ENCODE results near the gene SLC22A15. TPM values are rescaled to one million over a fixed set of nuclear protein-coding genes. Genes with fewer than 3 reads are reported as not detected.
"Not testable (repeated sequence)": the region's sequence is repeated elsewhere in the genome, so short reads cannot be mapped to it uniquely, and the experiment has no call there.

The SLC22A15 gene
- total RNA-seq, 2 experiments from 2014 or later, result 1.4 to 1.6 TPM

GRCh38 chr1:115971778-115972177, 4.5 kb upstream of the SLC22A15 start:
- H3K27me3 Mint-ChIP-seq, result peaks cover 41% of the 10 kb centered on the region
- DNase-seq; H3K4me3 Mint-ChIP-seq; POLR2A ChIA-PET; ATAC-seq (ENCODE audit: low read depth); H3K27ac Mint-ChIP-seq; H3K9me3 Mint-ChIP-seq; H3K4me1 Mint-ChIP-seq; H3K36me3 Mint-ChIP-seq: not testable (repeated sequence)

- Mint-ChIP-seq H3K4me1 (peaks cover 11% of the 10 kb centered on the region), H3K9me3 (no peaks in the 10 kb centered on the region), H3K27me3 (peaks cover 48% of the 10 kb centered on the region), H3K4me3 (no peak overlapping the region), H3K36me3 (no peaks in the 10 kb centered on the region), H3K27ac (no peak overlapping the region)
- no peak for DNase-seq
- POLR2A ChIA-PET, result no interaction called here
- ATAC-seq (ENCODE audit: low read depth), result no peak
Measured at GRCh38 chr1:115973154-115973553, 3.2 kb upstream of the SLC22A15 start.

GRCh38 chr1:115975569-115976061, 698 bp upstream of the SLC22A15 start:
- Mint-ChIP-seq H3K4me1 (peaks cover 11% of the 10 kb centered on the region), H3K9me3 (no peaks in the 10 kb centered on the region), H3K27me3 (peaks cover 48% of the 10 kb centered on the region), H3K27ac (peak overlapping the region; percentile 79), H3K4me3 (peak overlapping the region; percentile 92), H3K36me3 (no peaks in the 10 kb centered on the region)
- ATAC-seq (ENCODE audit: low read depth), result no peak
- POLR2A ChIA-PET, result no interaction called here
- DNase-seq, result no peak

GRCh38 chr1:115976921-115977498, 697 bp downstream of the SLC22A15 start:
- ATAC-seq (ENCODE audit: low read depth), result no peak
- peaks cover 48% of the 10 kb centered on the region for H3K27me3 Mint-ChIP-seq

GRCh38 chr1:115977499-115978258, 1.4 kb downstream of the SLC22A15 start:
- H3K4me1 Mint-ChIP-seq, result peaks cover 11% of the 10 kb centered on the region
- peak overlapping the region; percentile 76 for H3K27ac Mint-ChIP-seq
- POLR2A ChIA-PET, result no interaction called here
- H3K36me3 Mint-ChIP-seq, result no peaks in the 10 kb centered on the region
- no peak for DNase-seq
- H3K27me3 Mint-ChIP-seq, result peaks cover 43% of the 10 kb centered on the region
- no peak for ATAC-seq (ENCODE audit: low read depth)
- peak overlapping the region; percentile 69 for H3K4me3 Mint-ChIP-seq
- no peaks in the 10 kb centered on the region for H3K9me3 Mint-ChIP-seq

More at GRCh38 chr1:115976921-115977498, 697 bp downstream of the SLC22A15 start:
- peak overlapping the region; percentile 76 for H3K27ac Mint-ChIP-seq
- POLR2A ChIA-PET, result no interaction called here
- H3K9me3 Mint-ChIP-seq, result no peaks in the 10 kb centered on the region
- H3K4me3 Mint-ChIP-seq, result peak overlapping the region; percentile 69
- no peak for DNase-seq
- peaks cover 11% of the 10 kb centered on the region for H3K4me1 Mint-ChIP-seq
- no peaks in the 10 kb centered on the region for H3K36me3 Mint-ChIP-seq

- Mint-ChIP-seq H3K27ac (no peak overlapping the region), H3K4me1 (peaks cover 11% of the 10 kb centered on the region), H3K36me3 (no peaks in the 10 kb centered on the region), H3K9me3 (no peaks in the 10 kb centered on the region), H3K27me3 (peaks cover 42% of the 10 kb centered on the region), H3K4me3 (no peak overlapping the region)
- DNase-seq (no peak), ATAC-seq (ENCODE audit: low read depth) (no peak)
- POLR2A ChIA-PET, result no interaction called here
Measured at GRCh38 chr1:115978292-115978941, 2.1 kb downstream of the SLC22A15 start.

- DNase-seq, result no peak
- H3K9me3 Mint-ChIP-seq, result no peaks in the 10 kb centered on the region
- peaks cover 32% of the 10 kb centered on the region for H3K27me3 Mint-ChIP-seq
- POLR2A ChIA-PET, result no interaction called here
- no peak for ATAC-seq (ENCODE audit: low read depth)
- peaks cover 11% of the 10 kb centered on the region for H3K4me1 Mint-ChIP-seq
- H3K4me3 Mint-ChIP-seq, result no peak overlapping the region
- no peak overlapping the region for H3K27ac Mint-ChIP-seq
- H3K36me3 Mint-ChIP-seq, result no peaks in the 10 kb centered on the region
Measured at GRCh38 chr1:115980156-115980555, 3.8 kb downstream of the SLC22A15 start.

- H3K36me3 Mint-ChIP-seq, result no peaks in the 10 kb centered on the region
- POLR2A ChIA-PET, result no interaction called here
- no peaks in the 10 kb centered on the region for H3K9me3 Mint-ChIP-seq
- ATAC-seq (ENCODE audit: low read depth) (peak; percentile 39), DNase-seq (no peak)
- no peak overlapping the region for H3K4me3 Mint-ChIP-seq
- H3K4me1 Mint-ChIP-seq, result peaks cover 7% of the 10 kb centered on the region
- H3K27ac Mint-ChIP-seq, result no peak overlapping the region
- H3K27me3 Mint-ChIP-seq, result peaks cover 28% of the 10 kb centered on the region
Measured at GRCh38 chr1:115980998-115981993, 5.0 kb downstream of the SLC22A15 start.

GRCh38 chr1:115982400-115982799, 6.1 kb downstream of the SLC22A15 start:
- H3K9me3 Mint-ChIP-seq, result no peaks in the 10 kb centered on the region
- no peak overlapping the region for H3K27ac Mint-ChIP-seq
- H3K27me3 Mint-ChIP-seq, result peaks cover 22% of the 10 kb centered on the region
- POLR2A ChIA-PET, result no interaction called here
- no peak for DNase-seq
- H3K4me1 Mint-ChIP-seq, result peaks cover 2% of the 10 kb centered on the region
- no peaks in the 10 kb centered on the region for H3K36me3 Mint-ChIP-seq
- ATAC-seq (ENCODE audit: low read depth), result no peak
- H3K4me3 Mint-ChIP-seq, result no peak overlapping the region

- Mint-ChIP-seq H3K36me3 (no peaks in the 10 kb centered on the region), H3K4me3 (no peak overlapping the region)
- POLR2A ChIA-PET, result no interaction called here
Measured at GRCh38 chr1:115983584-115983983, 7.3 kb downstream of the SLC22A15 start.

GRCh38 chr1:115987623-115988022, 11.3 kb downstream of the SLC22A15 start:
- no peak for DNase-seq
- Mint-ChIP-seq H3K27me3 (peaks cover 2% of the 10 kb centered on the region), H3K36me3 (no peaks in the 10 kb centered on the region), H3K4me1 (no peaks in the 10 kb centered on the region), H3K27ac (no peak overlapping the region), H3K9me3 (no peaks in the 10 kb centered on the region), H3K4me3 (no peak overlapping the region)
- ATAC-seq (ENCODE audit: low read depth), result no peak
- POLR2A ChIA-PET, result no interaction called here

More at GRCh38 chr1:115983584-115983983, 7.3 kb downstream of the SLC22A15 start:
- Mint-ChIP-seq H3K4me1 (no peaks in the 10 kb centered on the region), H3K27ac (no peak overlapping the region), H3K9me3 (no peaks in the 10 kb centered on the region), H3K27me3 (peaks cover 13% of the 10 kb centered on the region)
- DNase-seq (no peak), ATAC-seq (ENCODE audit: low read depth) (no peak)

- Mint-ChIP-seq H3K9me3 (no peaks in the 10 kb centered on the region), H3K27me3 (peaks cover 2% of the 10 kb centered on the region), H3K4me1 (no peaks in the 10 kb centered on the region), H3K27ac (no peak overlapping the region), H3K4me3 (no peak overlapping the region), H3K36me3 (peaks cover 3% of the 10 kb centered on the region)
- no peak for ATAC-seq (ENCODE audit: low read depth)
- POLR2A ChIA-PET, result no interaction called here
- no peak for DNase-seq
Measured at GRCh38 chr1:115988953-115989352, 12.6 kb downstream of the SLC22A15 start.

GRCh38 chr1:115989699-115990098, 13.4 kb downstream of the SLC22A15 start:
- Mint-ChIP-seq H3K27me3 (peaks cover 2% of the 10 kb centered on the region), H3K9me3 (no peaks in the 10 kb centered on the region), H3K36me3 (peaks cover 6% of the 10 kb centered on the region), H3K4me1 (no peaks in the 10 kb centered on the region), H3K27ac (no peak overlapping the region), H3K4me3 (no peak overlapping the region)
- ATAC-seq (ENCODE audit: low read depth) (no peak), DNase-seq (no peak)
- POLR2A ChIA-PET, result no interaction called here

Data from activated naive CD8-positive, alpha-beta T cell treated with anti-CD3 and anti-CD28 coated beads, Interleukin-2, amount 10 ng/mL, durations not matched to agents 7 days and 5 days (primary cell).